Vagina (tissue), 2 donors: ENCODE measurements around the gene JMJD4.

Source experiments
- POLR2A ChIP-seq, 2 donors: fragments of 450-650 bp; IDR thresholded peaks; one replicate each; pipeline ENCODE4 v1.6.1; 2017; ENCODE audit warnings: antibody characterized with exemption in 2 of 2, mild to moderate bottlenecking in 2 of 2, moderate library complexity in 2 of 2
- POLR2AphosphoS5 ChIP-seq, 2 donors: sonication (generic); formaldehyde crosslinking; IDR thresholded peaks; one replicate each; pipeline ENCODE4 v1.9.0; 2017; ENCODE audit warnings: antibody characterized with exemption in 2 of 2, mild to moderate bottlenecking in 2 of 2, low read depth in 1 of 2; ENCODE audit not compliant: insufficient read depth in 1 of 2
- TF ChIP-seq, protein P1 (sequence below), 3 experiments: fragments of 450-650 bp in 2 of 3; fragments of 200-600 bp in 1 of 3; sonication (generic) in 1 of 3; IDR thresholded peaks; one replicate each; pipeline ENCODE4 v1.5.1; 2017 to 2019; ENCODE audit warnings: antibody characterized with exemption in 3 of 3, mild to moderate bottlenecking in 2 of 3, moderate library complexity in 2 of 3

DNA sequence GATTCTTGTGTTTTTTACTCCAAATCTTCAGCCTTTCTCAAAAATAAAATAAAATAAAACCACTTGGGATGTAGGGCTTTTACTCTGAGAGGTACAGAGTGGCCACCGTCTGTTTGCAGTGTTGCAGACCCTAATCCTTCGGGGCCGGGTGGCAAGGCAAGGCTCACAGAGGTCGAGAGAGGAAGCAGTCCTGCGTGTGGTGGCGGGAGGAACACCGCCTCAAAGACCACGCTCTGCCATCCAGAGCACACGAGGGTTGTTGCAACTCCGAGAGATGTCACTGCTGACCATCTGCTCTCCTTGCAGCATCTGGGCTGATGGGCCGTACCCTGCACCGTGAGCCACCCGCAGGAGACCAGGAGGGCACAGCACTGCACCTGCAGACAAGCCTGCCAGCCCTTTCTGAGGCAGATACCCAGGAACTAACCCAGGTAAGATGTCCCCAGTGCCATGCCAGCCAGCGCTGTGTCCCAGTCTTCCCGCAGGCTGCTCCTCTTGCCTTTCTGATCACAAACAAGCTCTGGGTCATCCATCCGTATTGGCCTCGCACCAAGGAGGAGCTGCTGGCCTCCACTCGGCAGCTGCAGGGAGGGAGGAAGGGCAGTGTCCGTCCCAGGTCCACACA, 31.7 kb upstream of the JMJD4 start:
- TF ChIP-seq, protein P1, sequence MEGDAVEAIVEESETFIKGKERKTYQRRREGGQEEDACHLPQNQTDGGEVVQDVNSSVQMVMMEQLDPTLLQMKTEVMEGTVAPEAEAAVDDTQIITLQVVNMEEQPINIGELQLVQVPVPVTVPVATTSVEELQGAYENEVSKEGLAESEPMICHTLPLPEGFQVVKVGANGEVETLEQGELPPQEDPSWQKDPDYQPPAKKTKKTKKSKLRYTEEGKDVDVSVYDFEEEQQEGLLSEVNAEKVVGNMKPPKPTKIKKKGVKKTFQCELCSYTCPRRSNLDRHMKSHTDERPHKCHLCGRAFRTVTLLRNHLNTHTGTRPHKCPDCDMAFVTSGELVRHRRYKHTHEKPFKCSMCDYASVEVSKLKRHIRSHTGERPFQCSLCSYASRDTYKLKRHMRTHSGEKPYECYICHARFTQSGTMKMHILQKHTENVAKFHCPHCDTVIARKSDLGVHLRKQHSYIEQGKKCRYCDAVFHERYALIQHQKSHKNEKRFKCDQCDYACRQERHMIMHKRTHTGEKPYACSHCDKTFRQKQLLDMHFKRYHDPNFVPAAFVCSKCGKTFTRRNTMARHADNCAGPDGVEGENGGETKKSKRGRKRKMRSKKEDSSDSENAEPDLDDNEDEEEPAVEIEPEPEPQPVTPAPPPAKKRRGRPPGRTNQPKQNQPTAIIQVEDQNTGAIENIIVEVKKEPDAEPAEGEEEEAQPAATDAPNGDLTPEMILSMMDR (IDR thresholded peaks at IDR 0.05) = no peak
- no peak for TF ChIP-seq POLR2AphosphoS5 (IDR thresholded peaks at IDR 0.05; ENCODE audit: insufficient read depth in 1 of 2, low read depth in 1 of 2)
- TF ChIP-seq POLR2A (IDR thresholded peaks at IDR 0.05) = no peak
